Occipital lobe (tissue), 2 donors: ENCODE results near the gene MVB12B. TPM values are rescaled to one million over a fixed set of nuclear protein-coding genes. Genes with fewer than 3 reads are reported as not detected.

Experiments used
- DNase-seq: peaks from one replicate; lab custom pipeline; 2025; lab: John Stamatoyannopoulos, UW
- total RNA-seq: library from RNA; depleted of rRNA; stranded (reverse); fragments of >200 nt; gene quantifications from one replicate; pipeline ENCODE4 v1.2.3, GENCODE V29; 2014

The MVB12B gene
- total RNA-seq, 1 donor from 2014 or later, result 28.7 TPM

DNA sequence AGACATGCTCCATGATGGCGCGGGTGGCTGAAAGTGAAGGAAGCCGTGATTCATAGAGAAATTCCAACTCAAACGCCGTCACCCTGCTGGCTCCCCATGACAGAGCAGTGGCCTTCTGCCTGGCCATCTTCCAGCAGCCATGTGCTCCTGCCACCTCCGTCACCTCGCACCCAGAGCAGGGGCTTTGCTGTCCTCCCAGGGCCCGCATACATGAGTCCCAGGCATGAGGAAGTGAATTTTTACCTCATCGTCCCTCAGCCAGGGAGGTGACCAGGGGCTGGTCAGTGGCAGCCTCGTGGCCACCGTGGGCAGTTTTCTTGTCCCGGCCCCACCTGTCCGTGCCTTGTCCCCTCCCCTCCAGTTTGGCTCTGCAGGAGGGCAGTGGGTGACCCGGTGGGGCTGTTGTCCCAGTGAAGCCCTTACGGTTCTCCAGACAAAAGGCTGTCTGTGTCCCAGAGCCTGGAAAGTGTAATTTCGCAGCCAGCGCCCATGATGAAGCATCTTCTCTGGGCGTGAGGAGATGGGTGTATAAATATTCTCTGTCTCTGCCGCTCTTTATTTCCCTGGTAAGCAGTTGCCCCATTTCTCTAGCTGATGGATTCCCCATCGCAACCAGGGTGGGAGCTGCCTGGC lies 163.1 kb downstream of the MVB12B start:
- no peak for DNase-seq

- peak; percentile 71 for DNase-seq
Observed at GRCh38 chr9:126490214-126490631, 163.6 kb downstream of the MVB12B start.

GRCh38 chr9:126490871-126491567 lies 164.4 kb downstream of the MVB12B start:
- DNase-seq, result peak; percentile 12

GRCh38 chr9:126491568-126491879 lies 164.9 kb downstream of the MVB12B start:
- no peak for DNase-seq

DNA sequence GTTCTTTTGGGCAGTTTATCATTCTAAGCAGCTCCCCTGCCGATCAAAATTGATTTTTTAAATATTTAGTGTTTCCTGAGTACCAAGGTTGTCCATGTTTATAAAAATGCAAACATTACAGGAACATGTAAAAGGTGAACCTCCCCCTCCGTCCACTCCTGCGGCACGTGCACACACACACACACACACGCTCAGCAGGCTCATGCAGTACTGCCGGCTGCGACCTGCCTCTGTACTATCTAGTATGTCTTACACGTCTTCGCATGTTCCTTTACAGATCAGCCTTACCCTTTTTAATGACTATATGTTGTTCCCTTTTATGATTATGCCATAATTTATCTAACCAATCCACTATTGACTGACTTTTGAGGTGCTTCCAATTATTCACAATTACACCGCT lies 165.3 kb downstream of the MVB12B start:
- DNase-seq, result no peak

DNA sequence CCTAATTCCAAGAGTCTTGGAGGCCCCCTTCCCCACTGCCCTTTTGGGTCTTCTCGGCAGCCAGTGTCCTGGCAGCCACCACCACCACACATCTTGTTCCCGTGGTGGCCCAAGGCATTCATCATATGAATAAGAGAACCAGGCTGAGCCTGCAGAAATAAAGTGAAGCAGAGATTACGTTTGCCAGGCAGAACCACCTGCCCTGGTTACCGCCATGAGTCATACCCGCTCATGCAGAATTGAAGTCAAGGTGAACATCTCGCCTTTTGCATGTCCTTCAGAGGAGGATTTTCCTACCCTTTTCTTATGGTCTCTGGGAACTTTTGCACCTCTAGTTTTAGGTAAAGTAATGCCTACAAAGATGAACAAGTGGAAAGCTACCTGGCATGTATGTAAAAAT lies 167.6 kb downstream of the MVB12B start:
- DNase-seq, result no peak

- no peak for DNase-seq
Observed at GRCh38 chr9:126494746-126495145, 168.1 kb downstream of the MVB12B start.

DNA sequence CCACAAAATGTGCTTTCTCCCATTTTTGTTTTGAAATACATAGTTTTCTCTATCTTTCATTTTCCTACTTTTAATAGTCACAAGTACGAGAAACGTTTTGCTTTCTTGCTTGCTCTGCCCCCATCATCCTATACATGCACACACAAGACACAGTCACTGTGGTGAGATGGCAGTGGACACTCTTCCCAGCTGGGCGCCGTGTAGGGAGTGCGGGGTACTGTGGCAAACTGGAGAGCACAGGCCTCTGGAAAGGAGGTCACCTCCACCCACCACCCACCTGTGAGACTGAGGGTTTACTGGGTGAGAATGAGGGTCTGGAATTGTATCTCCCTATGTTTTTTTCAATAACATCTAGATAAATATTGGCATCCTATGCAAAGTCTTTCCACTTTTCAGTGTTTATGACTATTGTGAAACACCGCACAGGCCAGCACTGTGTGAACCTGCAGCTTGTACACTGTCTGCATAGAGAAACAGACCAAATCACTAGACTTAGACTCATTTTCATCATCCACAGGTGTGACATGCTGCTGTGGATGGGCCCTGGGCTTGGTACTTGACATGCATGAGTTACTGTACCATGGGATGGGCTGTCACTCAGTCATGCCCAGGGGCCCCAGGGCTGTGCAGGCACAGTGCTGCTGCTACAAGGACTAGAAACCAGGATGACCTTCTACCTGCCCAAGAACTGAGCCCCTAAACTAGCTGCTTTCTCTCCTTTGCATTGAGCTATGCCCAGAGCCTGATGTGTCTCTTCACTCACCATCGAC lies 169.0 kb downstream of the MVB12B start:
- no peak for DNase-seq

GRCh38 chr9:126496181-126496576 lies 169.6 kb downstream of the MVB12B start:
- no peak for DNase-seq

DNA sequence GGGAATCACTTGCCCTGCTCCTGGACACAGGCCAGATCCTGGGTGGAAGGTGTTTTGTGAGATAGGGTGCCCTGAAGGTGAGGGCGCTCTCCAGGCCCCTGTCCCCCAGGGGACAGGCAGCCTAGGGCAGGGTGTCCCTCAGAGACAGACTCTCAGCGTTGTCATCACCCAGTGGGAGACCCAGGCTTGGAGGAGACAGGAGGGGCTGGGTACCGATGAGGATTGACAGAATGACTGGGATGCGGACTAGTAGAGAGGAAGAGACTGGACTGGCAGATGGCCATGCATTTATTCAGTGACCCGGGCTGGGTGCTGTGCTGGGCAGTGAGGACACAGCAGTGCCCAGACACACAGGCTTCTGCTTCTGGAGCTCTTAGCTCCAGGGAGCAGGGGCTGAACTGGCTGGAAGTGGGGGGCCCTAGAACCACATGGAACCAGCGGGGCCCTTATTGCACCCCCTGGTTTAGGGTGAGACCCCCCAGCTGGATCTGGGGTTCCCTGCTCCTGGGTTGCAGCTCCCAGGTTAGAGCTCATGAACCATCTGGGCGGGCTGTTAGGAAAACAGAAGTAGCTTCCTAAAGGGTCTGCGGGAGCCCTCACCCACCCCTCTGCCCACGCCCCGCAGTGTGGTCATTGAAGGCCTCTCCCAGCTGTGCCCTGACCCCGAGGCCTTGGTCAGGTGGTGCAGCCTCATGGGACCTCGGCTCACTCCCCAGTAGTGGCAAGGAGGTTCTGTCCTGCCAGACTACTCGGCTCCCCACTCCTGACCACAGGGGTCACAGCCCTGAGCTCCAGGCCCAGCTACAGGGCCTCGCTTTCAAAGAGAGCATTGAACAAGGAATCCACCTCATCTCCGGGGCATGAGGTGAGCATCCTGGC lies 170.4 kb downstream of the MVB12B start:
- no peak for DNase-seq

- no peak for DNase-seq
Observed at GRCh38 chr9:126497660-126498275, 171.1 kb downstream of the MVB12B start.

DNA sequence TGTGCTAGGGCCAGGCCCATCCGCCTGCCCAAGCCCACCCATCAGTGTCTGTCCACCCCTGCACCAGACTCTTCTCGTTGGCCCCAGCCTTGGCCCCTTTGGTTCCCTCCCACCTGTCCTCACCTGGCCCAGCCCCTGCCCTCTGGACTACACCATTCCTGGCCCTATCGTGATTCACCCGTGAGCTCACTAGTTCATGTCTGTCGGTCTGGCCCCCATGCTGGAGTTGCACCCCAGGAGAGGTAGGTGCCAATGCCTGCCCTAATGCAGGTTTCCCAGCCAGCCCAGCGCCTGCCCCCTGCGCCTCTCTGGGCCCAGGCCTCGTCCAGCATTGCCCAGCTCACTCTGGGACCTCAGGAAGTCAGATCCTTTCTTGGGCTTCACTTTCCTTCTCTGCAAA lies 171.7 kb downstream of the MVB12B start:
- no peak for DNase-seq

GRCh38 chr9:126499005-126499910 lies 172.6 kb downstream of the MVB12B start:
- DNase-seq, result no peak

DNA sequence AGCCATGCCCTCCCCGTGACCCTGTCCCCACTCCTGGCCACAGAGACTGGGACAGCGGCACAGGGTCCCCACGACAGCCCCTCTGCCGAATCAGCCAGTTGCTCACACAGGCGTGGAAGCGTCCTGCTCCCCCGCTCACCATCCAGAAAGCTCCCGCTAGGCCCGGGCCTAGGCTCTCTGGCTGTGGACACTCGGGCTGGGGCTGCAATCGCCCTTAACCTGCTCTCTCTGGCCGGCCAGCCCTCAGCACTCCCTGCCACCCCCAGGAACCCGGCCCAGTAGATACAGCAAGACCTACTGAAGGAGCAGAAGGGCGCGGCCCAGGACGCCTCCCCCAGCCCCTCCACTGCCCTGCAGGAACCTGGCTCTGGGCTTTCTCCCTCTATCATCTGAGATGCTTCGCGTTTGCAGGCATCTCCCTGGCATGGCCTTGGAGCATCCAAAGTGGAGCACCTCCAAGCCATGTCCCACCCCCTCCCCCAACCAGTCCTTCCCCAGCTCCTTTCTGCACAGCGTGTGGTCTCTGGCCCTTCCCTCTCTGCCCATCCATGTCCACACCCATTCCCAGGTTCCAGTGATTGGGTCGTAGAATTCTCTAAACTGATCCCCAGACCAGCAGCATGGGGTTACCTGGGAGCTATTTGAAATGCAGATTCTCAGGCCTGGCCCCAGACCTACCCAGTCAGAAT lies 173.4 kb downstream of the MVB12B start:
- DNase-seq, result no peak

GRCh38 chr9:126500600-126501382 lies 174.2 kb downstream of the MVB12B start:
- DNase-seq, result peak; percentile 79

GRCh38 chr9:126501383-126502331 lies 175.0 kb downstream of the MVB12B start:
- no peak for DNase-seq
